Neural cell (in vitro differentiated cells): ENCODE results near the gene CPT1A. TPM values are rescaled to one million over a fixed set of nuclear protein-coding genes. Genes with fewer than 3 reads are reported as not detected.

ENCODE experiments used
- H2AFZ ChIP-seq: fragments of 200-600, 300-800 bp; sonication (generic), shearing (Covaris generic); 2 replicates; pipeline ENCODE4 v1.6.0; 2014; ENCODE audit warnings: low read depth, mild to moderate bottlenecking, antibody characterized with exemption, low read length, moderate library complexity
- H3F3A ChIP-seq: fragments of 200-600 bp; shearing (Covaris generic); 2 replicates; pipeline ENCODE4 v1.6.1; 2016; ENCODE audit warnings: mild to moderate bottlenecking, moderate library complexity, mixed read lengths, antibody characterized with exemption, low read length; ENCODE audit not compliant: insufficient read depth, poor library complexity, severe bottlenecking
- H3K27ac ChIP-seq: fragments of 200-600, 300-800 bp; sonication (generic), shearing (Covaris generic); 2 replicates; pipeline ENCODE4 v1.5.1; 2014; ENCODE audit warnings: mild to moderate bottlenecking, low read length, moderate library complexity
- H3K27me3 ChIP-seq: fragments of 300-800, 200-600 bp; sonication (generic), shearing (Covaris generic); 2 replicates; pipeline ENCODE4 v1.6.0; 2014; ENCODE audit warnings: mild to moderate bottlenecking, low read depth, low read length, moderate library complexity; ENCODE audit not compliant: insufficient read depth
- H3K36me3 ChIP-seq: fragments of 300-800, 200-600 bp; sonication (generic), shearing (Covaris generic); 2 replicates; pipeline ENCODE4 v1.5.1; 2014; ENCODE audit warnings: mild to moderate bottlenecking, antibody characterized with exemption, low read length, moderate library complexity; ENCODE audit not compliant: insufficient read depth
- H3K4me2 ChIP-seq: fragments of 300-800, 200-600 bp; sonication (generic), shearing (Covaris generic); 2 replicates; pipeline ENCODE4 v1.6.0; 2014; ENCODE audit warnings: mild to moderate bottlenecking, low read length
- H3K4me3 ChIP-seq: fragments of 300-800, 200-600 bp; sonication (generic), shearing (Covaris generic); 2 replicates; pipeline ENCODE4 v1.5.1; 2014; ENCODE audit warnings: mild to moderate bottlenecking, low read length, moderate library complexity
- H3K79me2 ChIP-seq: fragments of 200-600 bp; shearing (Covaris generic); replicated peaks from 2 replicates; pipeline ENCODE4 v1.6.0; 2014; ENCODE audit warnings: mild to moderate bottlenecking, low read length, moderate library complexity; ENCODE audit not compliant: insufficient read depth
- H3K9ac ChIP-seq: fragments of 300-800, 200-600 bp; sonication (generic), shearing (Covaris generic); 2 replicates; pipeline ENCODE4 v1.6.1; 2016; ENCODE audit warnings: mild to moderate bottlenecking, low read length, mixed read lengths
- H3K9me2 ChIP-seq: fragments of 200-600 bp; shearing (Covaris generic); 2 replicates; pipeline ENCODE4 v1.6.1; 2016; ENCODE audit warnings: mild to moderate bottlenecking, low read length, mixed read lengths; ENCODE audit not compliant: insufficient read depth
- H3K9me3 ChIP-seq: fragments of 200-600, 300-800 bp; sonication (generic), shearing (Covaris generic); 2 replicates; pipeline ENCODE4 v1.6.1; 2016; ENCODE audit warnings: mild to moderate bottlenecking, mixed run types, low read length, moderate library complexity, mixed read lengths
- H4K20me1 ChIP-seq: fragments of 200-600 bp; shearing (Covaris generic); 2 replicates; pipeline ENCODE4 v1.6.1; 2016; ENCODE audit warnings: mild to moderate bottlenecking, mixed run types; ENCODE audit not compliant: insufficient read depth
- EP300 ChIP-seq: fragments of 450-650 bp; conservative IDR thresholded peaks from 2 replicates; pipeline ENCODE4 v1.6.1; 2014; ENCODE audit warnings: antibody characterized with exemption, mild to moderate bottlenecking, moderate library complexity; ENCODE audit not compliant: poor library complexity, severe bottlenecking
- EZH2 ChIP-seq: fragments of 200-600, 300-800 bp; shearing (Covaris generic), sonication (generic); IDR thresholded peaks from 2 replicates; pipeline ENCODE4 v1.6.1; 2014; ENCODE audit warnings: antibody characterized with exemption, low read length, borderline replicate concordance, mild to moderate bottlenecking; ENCODE audit not compliant: insufficient read depth, poor library complexity, severe bottlenecking
- MXI1 ChIP-seq: fragments of 450-650 bp; conservative IDR thresholded peaks from 2 replicates; pipeline ENCODE4 v1.6.1; 2014; ENCODE audit warnings: antibody characterized with exemption, mild to moderate bottlenecking; ENCODE audit not compliant: poor library complexity, severe bottlenecking
- POLR2AphosphoS5 ChIP-seq: IDR thresholded peaks from 2 replicates; pipeline ENCODE4 v1.6.1; 2012
- RAD21 ChIP-seq: fragments of 450-650 bp; conservative IDR thresholded peaks from 2 replicates; pipeline ENCODE4 v1.6.1; 2014; ENCODE audit warnings: antibody characterized with exemption, mild to moderate bottlenecking, moderate library complexity
- SMC3 ChIP-seq: fragments of 450-650 bp; conservative IDR thresholded peaks from 2 replicates; pipeline ENCODE4 v1.6.1; 2014; ENCODE audit warnings: antibody characterized with exemption, mild to moderate bottlenecking, moderate library complexity; ENCODE audit not compliant: poor library complexity
- TAF1 ChIP-seq: IDR thresholded peaks from 2 replicates; pipeline ENCODE4 v1.6.1; 2012; ENCODE audit warnings: low read depth
- polyA minus RNA-seq: library from RNA; depleted of rRNA, polyadenylated mRNA; stranded (reverse); fragments of >200 nt; gene quantifications from 2 replicates; pipeline ENCODE4 v1.2.3, GENCODE V29; 2014
- polyA plus RNA-seq: library from polyadenylated mRNA; depleted of rRNA; stranded (reverse); fragments of >200 nt; gene quantifications from 2 replicates; pipeline ENCODE4 v1.2.3, GENCODE V29; 2014
- TF ChIP-seq, protein P1 (sequence below): IDR thresholded peaks from 2 replicates; pipeline ENCODE4 v1.6.1; 2012; ENCODE audit warnings: borderline replicate concordance
- TF ChIP-seq, protein P2 (sequence below): fragments of 450-650 bp; IDR thresholded peaks from 2 replicates; pipeline ENCODE4 v1.5.1; 2014; ENCODE audit warnings: antibody characterized with exemption, mild to moderate bottlenecking, moderate library complexity; ENCODE audit not compliant: poor library complexity, severe bottlenecking

CPT1A gene
- polyA plus RNA-seq (0.12 and 0.35 TPM in 2 replicates), polyA minus RNA-seq (0.24 and 0.35 TPM in 2 replicates)

DNA sequence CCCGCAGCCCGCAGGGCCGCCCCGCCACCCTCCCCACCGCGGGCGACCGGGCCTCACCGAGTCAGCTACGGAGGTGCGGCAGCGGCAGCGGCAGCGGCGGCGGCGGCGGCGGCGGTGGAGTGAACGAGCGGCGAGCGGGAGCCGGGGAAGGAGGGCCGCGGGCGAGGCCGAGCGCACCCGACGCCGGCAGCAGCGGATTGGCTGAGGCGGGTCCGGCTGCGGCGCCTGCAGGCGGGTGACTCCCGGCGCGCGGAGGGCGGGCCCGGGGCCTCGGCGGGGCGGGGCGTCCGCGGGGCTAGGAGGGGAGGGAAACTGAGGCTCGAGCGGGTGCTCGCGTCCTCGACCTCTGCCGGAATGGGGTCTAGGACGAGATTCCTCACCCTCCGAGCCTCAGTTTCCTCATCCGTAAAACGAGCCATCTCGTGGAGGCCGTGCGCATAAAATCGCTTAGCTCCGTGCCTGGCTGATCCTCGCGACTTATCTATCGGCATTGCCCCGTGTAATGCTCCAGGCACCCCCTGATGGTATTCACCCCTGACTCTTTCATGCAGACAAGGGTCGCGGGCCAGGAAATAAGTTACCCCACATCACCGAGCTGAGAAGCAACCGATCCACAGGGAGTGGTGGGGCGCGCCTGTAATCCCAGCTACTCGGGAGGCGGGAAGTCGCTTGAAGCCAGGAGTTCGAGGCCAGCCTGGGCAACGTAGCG, at the start of gene CPT1A:
Gene CPT1A (minus strand): TSS at position 199 of the 709 bp plus-strand sequence. CDS start 26,442 bp downstream, outside the sequence.
- H3K9me3 ChIP-seq, result no peaks in the 10 kb centered on the region
- H3K27me3 ChIP-seq, result peaks cover 70% of the 10 kb centered on the region
- H4K20me1 ChIP-seq, result no peaks in the 10 kb centered on the region
- H3F3A ChIP-seq, result no peaks in the 10 kb centered on the region
- no peaks in the 10 kb centered on the region for H3K36me3 ChIP-seq
- no peak within 1 kb of the TSS for H3K9ac ChIP-seq
- TF ChIP-seq TAF1 (no peak), POLR2AphosphoS5 (no peak), EZH2 (no peak), MXI1 (no peak), EP300 (no peak), RAD21 (no peak), SMC3 (no peak)
- TF ChIP-seq, protein P1, sequence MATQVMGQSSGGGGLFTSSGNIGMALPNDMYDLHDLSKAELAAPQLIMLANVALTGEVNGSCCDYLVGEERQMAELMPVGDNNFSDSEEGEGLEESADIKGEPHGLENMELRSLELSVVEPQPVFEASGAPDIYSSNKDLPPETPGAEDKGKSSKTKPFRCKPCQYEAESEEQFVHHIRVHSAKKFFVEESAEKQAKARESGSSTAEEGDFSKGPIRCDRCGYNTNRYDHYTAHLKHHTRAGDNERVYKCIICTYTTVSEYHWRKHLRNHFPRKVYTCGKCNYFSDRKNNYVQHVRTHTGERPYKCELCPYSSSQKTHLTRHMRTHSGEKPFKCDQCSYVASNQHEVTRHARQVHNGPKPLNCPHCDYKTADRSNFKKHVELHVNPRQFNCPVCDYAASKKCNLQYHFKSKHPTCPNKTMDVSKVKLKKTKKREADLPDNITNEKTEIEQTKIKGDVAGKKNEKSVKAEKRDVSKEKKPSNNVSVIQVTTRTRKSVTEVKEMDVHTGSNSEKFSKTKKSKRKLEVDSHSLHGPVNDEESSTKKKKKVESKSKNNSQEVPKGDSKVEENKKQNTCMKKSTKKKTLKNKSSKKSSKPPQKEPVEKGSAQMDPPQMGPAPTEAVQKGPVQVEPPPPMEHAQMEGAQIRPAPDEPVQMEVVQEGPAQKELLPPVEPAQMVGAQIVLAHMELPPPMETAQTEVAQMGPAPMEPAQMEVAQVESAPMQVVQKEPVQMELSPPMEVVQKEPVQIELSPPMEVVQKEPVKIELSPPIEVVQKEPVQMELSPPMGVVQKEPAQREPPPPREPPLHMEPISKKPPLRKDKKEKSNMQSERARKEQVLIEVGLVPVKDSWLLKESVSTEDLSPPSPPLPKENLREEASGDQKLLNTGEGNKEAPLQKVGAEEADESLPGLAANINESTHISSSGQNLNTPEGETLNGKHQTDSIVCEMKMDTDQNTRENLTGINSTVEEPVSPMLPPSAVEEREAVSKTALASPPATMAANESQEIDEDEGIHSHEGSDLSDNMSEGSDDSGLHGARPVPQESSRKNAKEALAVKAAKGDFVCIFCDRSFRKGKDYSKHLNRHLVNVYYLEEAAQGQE, result no peak
- TF ChIP-seq, protein P2, sequence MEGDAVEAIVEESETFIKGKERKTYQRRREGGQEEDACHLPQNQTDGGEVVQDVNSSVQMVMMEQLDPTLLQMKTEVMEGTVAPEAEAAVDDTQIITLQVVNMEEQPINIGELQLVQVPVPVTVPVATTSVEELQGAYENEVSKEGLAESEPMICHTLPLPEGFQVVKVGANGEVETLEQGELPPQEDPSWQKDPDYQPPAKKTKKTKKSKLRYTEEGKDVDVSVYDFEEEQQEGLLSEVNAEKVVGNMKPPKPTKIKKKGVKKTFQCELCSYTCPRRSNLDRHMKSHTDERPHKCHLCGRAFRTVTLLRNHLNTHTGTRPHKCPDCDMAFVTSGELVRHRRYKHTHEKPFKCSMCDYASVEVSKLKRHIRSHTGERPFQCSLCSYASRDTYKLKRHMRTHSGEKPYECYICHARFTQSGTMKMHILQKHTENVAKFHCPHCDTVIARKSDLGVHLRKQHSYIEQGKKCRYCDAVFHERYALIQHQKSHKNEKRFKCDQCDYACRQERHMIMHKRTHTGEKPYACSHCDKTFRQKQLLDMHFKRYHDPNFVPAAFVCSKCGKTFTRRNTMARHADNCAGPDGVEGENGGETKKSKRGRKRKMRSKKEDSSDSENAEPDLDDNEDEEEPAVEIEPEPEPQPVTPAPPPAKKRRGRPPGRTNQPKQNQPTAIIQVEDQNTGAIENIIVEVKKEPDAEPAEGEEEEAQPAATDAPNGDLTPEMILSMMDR, result no peak
- no peaks in the 10 kb centered on the region for H3K79me2 ChIP-seq
- H2AFZ ChIP-seq, result no peak within 1 kb of the TSS
- no peak within 1 kb of the TSS for H3K27ac ChIP-seq
- H3K4me2 ChIP-seq, result no peak within 1 kb of the TSS
- H3K9me2 ChIP-seq, result no peaks in the 10 kb centered on the region
- peak within 1 kb of the TSS; percentile 54 for H3K4me3 ChIP-seq

DNA sequence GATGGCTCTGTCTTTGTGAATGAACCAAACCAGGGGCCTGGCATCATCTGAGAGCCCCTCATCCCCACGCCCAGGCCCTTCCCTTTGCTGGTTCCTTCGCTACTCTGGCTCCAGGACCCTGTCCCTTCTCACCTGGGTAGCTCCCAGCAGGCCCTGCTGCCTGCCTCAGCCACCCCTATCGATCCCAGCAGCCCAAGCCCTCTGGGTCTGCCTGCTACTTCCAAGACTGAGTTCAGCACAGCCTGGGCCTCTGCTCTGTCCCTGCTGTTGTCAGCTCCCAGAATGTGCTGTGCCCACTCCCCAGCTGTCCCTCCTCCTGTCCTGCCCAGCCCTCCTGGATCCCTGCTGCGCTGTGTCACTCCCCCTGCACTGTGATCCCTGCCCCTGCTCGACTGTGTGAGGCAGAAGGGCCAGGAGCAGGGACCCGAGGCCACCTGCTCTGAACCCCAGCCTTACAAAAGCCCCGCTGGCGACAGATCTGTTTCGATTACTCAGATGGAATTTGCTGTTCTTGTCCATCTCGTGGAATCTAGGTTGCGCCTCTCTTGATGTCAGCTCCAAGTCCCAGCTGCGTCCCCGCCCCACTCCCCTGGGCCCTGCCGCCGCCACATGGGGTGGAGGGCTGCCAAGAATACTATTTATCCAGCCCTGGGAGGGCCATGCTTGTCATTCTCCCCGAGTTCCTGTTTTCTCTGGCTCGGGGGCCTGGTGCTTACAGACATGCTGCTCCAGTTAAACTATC, 48.9 kb upstream of the CPT1A start:
- H2AFZ ChIP-seq, result no peak overlapping the region
- H3K4me2 ChIP-seq, result no peak overlapping the region
- TF ChIP-seq POLR2AphosphoS5, result no peak
- no peak for TF ChIP-seq RAD21
- no peak for TF ChIP-seq SMC3
- TF ChIP-seq EZH2, result no peak
- TF ChIP-seq EP300, result no peak
- TF ChIP-seq, protein P2, result no peak
- TF ChIP-seq TAF1, result no peak
- TF ChIP-seq, protein P1, result no peak
- no peak for TF ChIP-seq MXI1
- no peaks in the 10 kb centered on the region for H3K27me3 ChIP-seq
- no peak overlapping the region for H3K4me3 ChIP-seq
- H3K9me3 ChIP-seq, result no peaks in the 10 kb centered on the region
- no peak overlapping the region for H3K9ac ChIP-seq
- no peaks in the 10 kb centered on the region for H3K36me3 ChIP-seq
- H3K27ac ChIP-seq, result no peak overlapping the region
- no peaks in the 10 kb centered on the region for H3K79me2 ChIP-seq
- H3F3A ChIP-seq, result no peaks in the 10 kb centered on the region
- H3K9me2 ChIP-seq, result no peaks in the 10 kb centered on the region
- no peaks in the 10 kb centered on the region for H4K20me1 ChIP-seq
